ENCODE measurements around the gene COL5A1.

Gene COL5A1

GRCh38 chr9:134839455-134840125 is 198.0 kb downstream of the COL5A1 start:
- DNase-seq (ENCODE audit: low spot score) (no peak), ATAC-seq (ENCODE audit: low read depth) (no peak)
- no peaks in the 10 kb centered on the region for H3K4me1 ChIP-seq (ENCODE audit: insufficient read depth, poor library complexity, severe bottlenecking)
- H3K27me3 ChIP-seq (ENCODE audit: insufficient read depth, poor library complexity, severe bottlenecking): no peaks in the 10 kb centered on the region
- H3K27ac ChIP-seq (ENCODE audit: poor library complexity, severe bottlenecking): no peak overlapping the region
- no peaks in the 10 kb centered on the region for H3K9me3 ChIP-seq (ENCODE audit: severe bottlenecking)
- TF ChIP-seq CTCF (IDR thresholded peaks at IDR 0.05; ENCODE audit: poor library complexity, severe bottlenecking): no peak
- peaks cover 10% of the 10 kb centered on the region; the same call in 1 of the 2 replicates for H3K36me3 ChIP-seq (ENCODE audit: low read depth)
- H3K4me3 ChIP-seq (ENCODE audit: severe bottlenecking): no peak overlapping the region

GRCh38 chr9:134840511-134840910 is 198.9 kb downstream of the COL5A1 start:
- no peak overlapping the region for H3K27ac ChIP-seq (ENCODE audit: poor library complexity, severe bottlenecking)
- H3K4me3 ChIP-seq (ENCODE audit: severe bottlenecking): no peak overlapping the region
- H3K36me3 ChIP-seq (ENCODE audit: low read depth): peaks cover 10% of the 10 kb centered on the region; the same call in 1 of the 2 replicates
- DNase-seq (ENCODE audit: low spot score): no peak
- ATAC-seq (ENCODE audit: low read depth): no peak
- no peaks in the 10 kb centered on the region for H3K27me3 ChIP-seq (ENCODE audit: insufficient read depth, poor library complexity, severe bottlenecking)
- no peaks in the 10 kb centered on the region for H3K4me1 ChIP-seq (ENCODE audit: insufficient read depth, poor library complexity, severe bottlenecking)
- no peak for TF ChIP-seq CTCF (IDR thresholded peaks at IDR 0.05; ENCODE audit: poor library complexity, severe bottlenecking)
- no peaks in the 10 kb centered on the region for H3K9me3 ChIP-seq (ENCODE audit: severe bottlenecking)

GRCh38 chr9:134841180-134841904 is 199.7 kb downstream of the COL5A1 start:
- Histone ChIP-seq H3K27ac (ENCODE audit: poor library complexity, severe bottlenecking) (no peak overlapping the region), H3K36me3 (ENCODE audit: low read depth) (peaks cover 10% of the 10 kb centered on the region; the same call in 1 of the 2 replicates), H3K9me3 (ENCODE audit: severe bottlenecking) (no peaks in the 10 kb centered on the region), H3K4me3 (ENCODE audit: severe bottlenecking) (no peak overlapping the region), H3K4me1 (ENCODE audit: insufficient read depth, poor library complexity, severe bottlenecking) (no peaks in the 10 kb centered on the region), H3K27me3 (ENCODE audit: insufficient read depth, poor library complexity, severe bottlenecking) (no peaks in the 10 kb centered on the region)
- DNase-seq (ENCODE audit: low spot score): no peak
- no peak for TF ChIP-seq CTCF (IDR thresholded peaks at IDR 0.05; ENCODE audit: poor library complexity, severe bottlenecking)
- ATAC-seq (ENCODE audit: low read depth): no peak

- no peaks in the 10 kb centered on the region for H3K27me3 ChIP-seq (ENCODE audit: insufficient read depth, poor library complexity, severe bottlenecking)
- TF ChIP-seq CTCF (IDR thresholded peaks at IDR 0.05; ENCODE audit: poor library complexity, severe bottlenecking): no peak
- peak; percentile 56 for DNase-seq (ENCODE audit: low spot score)
- H3K36me3 ChIP-seq (ENCODE audit: low read depth): peaks cover 10% of the 10 kb centered on the region; the same call in 1 of the 2 replicates
- no peak overlapping the region for H3K4me3 ChIP-seq (ENCODE audit: severe bottlenecking)
- H3K4me1 ChIP-seq (ENCODE audit: insufficient read depth, poor library complexity, severe bottlenecking): no peaks in the 10 kb centered on the region
- no peaks in the 10 kb centered on the region for H3K9me3 ChIP-seq (ENCODE audit: severe bottlenecking)
- no peak for ATAC-seq (ENCODE audit: low read depth)
- no peak overlapping the region for H3K27ac ChIP-seq (ENCODE audit: poor library complexity, severe bottlenecking)
Observed at GRCh38 chr9:134842321-134842720, 200.7 kb downstream of the COL5A1 start.

- Histone ChIP-seq H3K4me3 (ENCODE audit: severe bottlenecking) (no peak overlapping the region), H3K36me3 (ENCODE audit: low read depth) (peaks cover 10% of the 10 kb centered on the region; the same call in 1 of the 2 replicates), H3K27ac (ENCODE audit: poor library complexity, severe bottlenecking) (no peak overlapping the region), H3K4me1 (ENCODE audit: insufficient read depth, poor library complexity, severe bottlenecking) (no peaks in the 10 kb centered on the region), H3K9me3 (ENCODE audit: severe bottlenecking) (no peaks in the 10 kb centered on the region), H3K27me3 (ENCODE audit: insufficient read depth, poor library complexity, severe bottlenecking) (no peaks in the 10 kb centered on the region)
- TF ChIP-seq CTCF (IDR thresholded peaks at IDR 0.05; ENCODE audit: poor library complexity, severe bottlenecking): no peak
- DNase-seq (ENCODE audit: low spot score) (no peak), ATAC-seq (ENCODE audit: low read depth) (no peak)
Observed at GRCh38 chr9:134843740-134844139, 202.1 kb downstream of the COL5A1 start.

Measured in RWPE2 (cell line).